HCT116 (cell line): ENCODE measurements around the gene SLC19A3. TPM values are rescaled to one million over a fixed set of nuclear protein-coding genes. Genes with fewer than 3 reads are reported as not detected.
A peak's percentile ranks its signal among the peaks of the same experiment; 100 is the strongest.

Experiments
- ATAC-seq: fragments of 200-7000 bp; cut with Tn5 transposase; 2 replicates; pipeline ENCODE4 v1.9.1; 2020; ENCODE audit warnings: mild to moderate bottlenecking, moderate library complexity
- BruUV-seq: library from RNA; stranded (reverse); fragments of 400-500 nt; replicated peaks from 2 replicates; lab custom pipeline; 2021; lab: Mats Ljungman, UMichigan
- CTCF ChIA-PET: fragments of 300-600 bp; sonication (Branson Sonifier 250); formaldehyde crosslinking; loops from one replicate; lab custom pipeline; 2021; ENCODE audit warnings: antibody characterized with exemption; lab: Charles Lee
- POLR2A ChIA-PET: fragments of 300-600, 350-600 bp; sonication (Branson Sonifier 250); formaldehyde crosslinking; loops from one replicate; lab custom pipeline; 2021; ENCODE audit warnings: antibody characterized with exemption; lab: Charles Lee
- RAD21 ChIA-PET, 2 experiments: fragments of 300-600 bp; sonication (Branson Sonifier 250); formaldehyde crosslinking; loops; one replicate each; lab custom pipeline; 2023; ENCODE audit warnings: low total read pairs in 2 of 2; ENCODE audit not compliant: uncharacterized antibody in 2 of 2, unreplicated experiment in 2 of 2, low non-redundant PET in 1 of 2; lab: Charles Lee
- DNase-seq: peaks from one replicate; pipeline ENCODE4 v3.0.0-alpha.2; 2010; ENCODE audit warnings: low read depth, low spot score
- H2AFZ ChIP-seq: fragments of 200-600 bp; shearing (Covaris generic), sonication (generic); 2 replicates; pipeline ENCODE4 v1.6.1; 2017; ENCODE audit warnings: low read depth, mixed run types, mixed read lengths, antibody characterized with exemption, low read length; ENCODE audit not compliant: poor library complexity, severe bottlenecking
- H3K27ac ChIP-seq: 2 replicates; pipeline ENCODE4 v1.5.1; 2012; ENCODE audit warnings: low read depth, low read length
- H3K27me3 ChIP-seq: fragments of 200-600 bp; sonication (generic); 2 replicates; pipeline ENCODE4 v1.6.1; 2016; ENCODE audit warnings: mixed run types, low read length, mixed read lengths; ENCODE audit not compliant: insufficient read depth
- H3K36me3 ChIP-seq, 2 experiments: fragments of 200-500 bp in 1 of 2; fragments of 200-600 bp in 1 of 2; sonication (Bioruptor generic) in 1 of 2; sonication (generic) in 1 of 2; 2 replicates each; pipeline versions ENCODE4 v1.5.1 to v1.6.1; 2014 to 2016; ENCODE audit warnings: low read length in 2 of 2, inconsistent platforms in 1 of 2, mixed read lengths in 1 of 2, mixed run types in 1 of 2; ENCODE audit not compliant: insufficient read depth in 2 of 2, control insufficient read depth in 1 of 2
- H3K4me1 ChIP-seq, 2 experiments: fragments of 200-600 bp in 1 of 2; sonication (generic) in 1 of 2; 2 replicates each; pipeline versions ENCODE4 v1.5.1 to v1.6.1; 2012 to 2017; ENCODE audit warnings: low read length in 2 of 2, inconsistent platforms in 1 of 2, mild to moderate bottlenecking in 1 of 2, mixed read lengths in 1 of 2, mixed run types in 1 of 2, moderate library complexity in 1 of 2; ENCODE audit not compliant: insufficient read depth in 2 of 2, control insufficient read depth in 1 of 2
- H3K4me2 ChIP-seq: fragments of 200-600 bp; sonication (generic); 2 replicates; pipeline ENCODE4 v1.6.1; 2017; ENCODE audit warnings: mixed run types, low read length, mixed read lengths
- H3K4me3 ChIP-seq, 2 experiments: fragments of 200-600 bp in 1 of 2; sonication (generic) in 1 of 2; replicated peaks in 1 of 2; 2 replicates each; pipeline ENCODE4 v1.5.1; 2011 to 2016; ENCODE audit warnings: low read length in 2 of 2, control low read depth in 1 of 2, low read depth in 1 of 2, mild to moderate bottlenecking in 1 of 2, mixed read lengths in 1 of 2, mixed run types in 1 of 2
- H3K79me2 ChIP-seq: fragments of 200-600 bp; sonication (generic); 2 replicates; pipeline ENCODE4 v1.6.1; 2017; ENCODE audit warnings: mild to moderate bottlenecking, mixed run types, low read length, moderate library complexity, mixed read lengths; ENCODE audit not compliant: insufficient read depth
- H3K9ac ChIP-seq: fragments of 200-600 bp; sonication (generic); 2 replicates; pipeline ENCODE4 v1.6.1; 2016; ENCODE audit warnings: low read length, mixed read lengths
- H3K9me2 ChIP-seq: fragments of 200-600 bp; sonication (generic), shearing (Covaris generic); 2 replicates; pipeline ENCODE4 v1.6.1; 2017; ENCODE audit warnings: mixed run types, mild to moderate bottlenecking, moderate library complexity; ENCODE audit not compliant: insufficient read depth
- H3K9me3 ChIP-seq, 2 experiments: fragments of 200-500 bp in 1 of 2; fragments of 200-600 bp in 1 of 2; sonication (Bioruptor generic) in 1 of 2; sonication (generic) in 1 of 2; 2 replicates each; pipeline ENCODE4 v1.6.1; 2014 to 2017; ENCODE audit warnings: low read length in 2 of 2, mixed read lengths in 2 of 2, inconsistent platforms in 1 of 2, low read depth in 1 of 2, mild to moderate bottlenecking in 1 of 2, mixed run types in 1 of 2, moderate library complexity in 1 of 2; ENCODE audit not compliant: control insufficient read depth in 1 of 2, insufficient read depth in 1 of 2
- H4K20me1 ChIP-seq: fragments of 200-600 bp; sonication (generic), shearing (Covaris generic); 2 replicates; pipeline ENCODE4 v1.6.1; 2017; ENCODE audit warnings: mixed run types, mild to moderate bottlenecking, moderate library complexity; ENCODE audit not compliant: insufficient read depth
- CBX3 ChIP-seq: IDR thresholded peaks from 2 replicates; pipeline ENCODE4 v1.6.1; 2012; ENCODE audit warnings: low read depth
- CEBPB ChIP-seq: IDR thresholded peaks from 2 replicates; pipeline ENCODE4 v1.6.1; 2012; ENCODE audit warnings: low read depth
- EGR1 ChIP-seq: IDR thresholded peaks from 2 replicates; pipeline ENCODE4 v1.6.1; 2012; ENCODE audit warnings: low read depth
- ELF1 ChIP-seq: IDR thresholded peaks from 2 replicates; pipeline ENCODE4 v1.6.1; 2012; ENCODE audit warnings: low read depth, borderline replicate concordance
- EZH2 ChIP-seq: fragments of 200-600 bp; sonication (generic); IDR thresholded peaks from 2 replicates; pipeline ENCODE4 v1.6.1; 2017; ENCODE audit warnings: antibody characterized with exemption, mixed run types
- EZH2phosphoT487 ChIP-seq: fragments of 200-600 bp; IDR thresholded peaks from 2 replicates; pipeline ENCODE4 v1.6.1; 2018; ENCODE audit warnings: antibody characterized with exemption, borderline replicate concordance
- FOSL1 ChIP-seq: IDR thresholded peaks from 2 replicates; pipeline ENCODE4 v1.6.1; 2012; ENCODE audit warnings: low read depth
- JUND ChIP-seq: IDR thresholded peaks from 2 replicates; pipeline ENCODE4 v1.6.1; 2012
- POLR2A ChIP-seq: IDR thresholded peaks from 2 replicates; pipeline ENCODE4 v1.7.0; 2011; ENCODE audit warnings: borderline replicate concordance; ENCODE audit not compliant: insufficient read depth, insufficient read length; ENCODE audit errors: extremely low read depth
- POLR2AphosphoS5 ChIP-seq: IDR thresholded peaks from 2 replicates; pipeline ENCODE4 v1.6.1; 2011; ENCODE audit warnings: mild to moderate bottlenecking, low read depth, low read length, moderate library complexity
- RAD21 ChIP-seq: IDR thresholded peaks from 2 replicates; pipeline ENCODE4 v1.6.1; 2012; ENCODE audit warnings: low read depth, mild to moderate bottlenecking
- SIN3A ChIP-seq: IDR thresholded peaks from 2 replicates; pipeline ENCODE4 v1.6.1; 2012; ENCODE audit warnings: low read depth
- SP1 ChIP-seq: IDR thresholded peaks from 2 replicates; pipeline ENCODE4 v1.6.1; 2012; ENCODE audit warnings: low read depth
- SRF ChIP-seq: IDR thresholded peaks from 2 replicates; pipeline ENCODE4 v1.6.1; 2012; ENCODE audit warnings: low read depth
- TCF7L2 ChIP-seq: IDR thresholded peaks from 2 replicates; pipeline ENCODE4 v1.7.0; 2011; ENCODE audit warnings: borderline replicate concordance, inconsistent platforms; ENCODE audit not compliant: insufficient read depth, insufficient read length; ENCODE audit errors: extremely low read depth
- YY1 ChIP-seq: IDR thresholded peaks from 2 replicates; pipeline ENCODE4 v1.6.1; 2011; ENCODE audit warnings: low read length, low read depth, moderate library complexity, mild to moderate bottlenecking; ENCODE audit not compliant: insufficient replicate concordance; ENCODE audit errors: extremely low read depth
- ZFX ChIP-seq: fragments of 450-650 bp; IDR thresholded peaks from 2 replicates; pipeline ENCODE4 v1.6.1; 2017
- ZNF274 ChIP-seq: fragments of 200-500 bp; sonication (Bioruptor generic); IDR thresholded peaks from 2 replicates; pipeline ENCODE4 v1.6.1; 2014; ENCODE audit warnings: mild to moderate bottlenecking, low read depth, low read length, inconsistent platforms
- intact Hi-C: fragments of 100-400 bp; cut with micrococcal nuclease; formaldehyde crosslinking; loops from 2 replicates; pipeline ENCODE4 v1.10.0; 2022
- total RNA-seq: library from RNA; stranded (reverse); gene quantifications from one replicate; pipeline ENCODE4 v1.2.1, GENCODE V29; 2021; ENCODE audit not compliant: unreplicated experiment
- TF ChIP-seq, protein P1 (sequence below): IDR thresholded peaks from 2 replicates; pipeline ENCODE4 v1.6.1; 2011; ENCODE audit warnings: mild to moderate bottlenecking, low read length, moderate library complexity; ENCODE audit not compliant: insufficient replicate concordance; ENCODE audit errors: extremely low read depth
- TF ChIP-seq, protein P2 (sequence below), 3 experiments: fragments of 200-600 bp in 1 of 3; sonication (generic) in 1 of 3; IDR thresholded peaks in 2 of 3; conservative IDR thresholded peaks in 1 of 3; 2 replicates each; pipeline ENCODE4 v1.5.1; 2012 to 2017; ENCODE audit warnings: low read depth in 2 of 3, low read length in 2 of 3, antibody characterized with exemption in 1 of 3, borderline replicate concordance in 1 of 3, control low read depth in 1 of 3, mild to moderate bottlenecking in 1 of 3, mixed read lengths in 1 of 3, mixed run types in 1 of 3, moderate library complexity in 1 of 3; ENCODE audit not compliant: insufficient read depth in 1 of 3
- TF ChIP-seq, protein P3 (sequence below): IDR thresholded peaks from 2 replicates; pipeline ENCODE4 v1.6.1; 2012; ENCODE audit warnings: low read depth
- TF ChIP-seq, protein P4 (sequence below): IDR thresholded peaks from 2 replicates; pipeline ENCODE4 v1.6.1; 2012

Gene SLC19A3
- total RNA-seq, 1 experiment from 2014 or later, result not detected

GRCh38 chr2:227748079-227748478 is 30.3 kb upstream of the SLC19A3 start:
- H3K36me3 ChIP-seq, result no peaks in the 10 kb centered on the region
- H3K27ac ChIP-seq, result no peak overlapping the region
- H3K4me1 ChIP-seq, result no peaks in the 10 kb centered on the region
- no peaks in the 10 kb centered on the region for H3K27me3 ChIP-seq
- peak overlapping the region; percentile 53 for H2AFZ ChIP-seq
- H3K4me3 ChIP-seq, result no peak overlapping the region
- ATAC-seq (peak; percentile 98), DNase-seq (peak; percentile 54)
- H3K9me2 ChIP-seq, result no peaks in the 10 kb centered on the region
- H3K79me2 ChIP-seq, result no peaks in the 10 kb centered on the region
- ChIA-PET POLR2A (no interaction called here), RAD21 (no interaction called here), CTCF (no interaction called here)
- H3K4me2 ChIP-seq, result no peak overlapping the region
- no peaks in the 10 kb centered on the region for H4K20me1 ChIP-seq
- H3K9me3 ChIP-seq, result no peaks in the 10 kb centered on the region
- no TSS peak for BruUV-seq
- no peak overlapping the region for H3K9ac ChIP-seq
- intact Hi-C loops, result loop anchor here (5.0 to 10.0 kb wide), 2 partner anchors 91 to 137 kb away; no protein-coding TSS in a partner anchor
- TF ChIP-seq YY1, result no peak
- TF ChIP-seq, protein P1, sequence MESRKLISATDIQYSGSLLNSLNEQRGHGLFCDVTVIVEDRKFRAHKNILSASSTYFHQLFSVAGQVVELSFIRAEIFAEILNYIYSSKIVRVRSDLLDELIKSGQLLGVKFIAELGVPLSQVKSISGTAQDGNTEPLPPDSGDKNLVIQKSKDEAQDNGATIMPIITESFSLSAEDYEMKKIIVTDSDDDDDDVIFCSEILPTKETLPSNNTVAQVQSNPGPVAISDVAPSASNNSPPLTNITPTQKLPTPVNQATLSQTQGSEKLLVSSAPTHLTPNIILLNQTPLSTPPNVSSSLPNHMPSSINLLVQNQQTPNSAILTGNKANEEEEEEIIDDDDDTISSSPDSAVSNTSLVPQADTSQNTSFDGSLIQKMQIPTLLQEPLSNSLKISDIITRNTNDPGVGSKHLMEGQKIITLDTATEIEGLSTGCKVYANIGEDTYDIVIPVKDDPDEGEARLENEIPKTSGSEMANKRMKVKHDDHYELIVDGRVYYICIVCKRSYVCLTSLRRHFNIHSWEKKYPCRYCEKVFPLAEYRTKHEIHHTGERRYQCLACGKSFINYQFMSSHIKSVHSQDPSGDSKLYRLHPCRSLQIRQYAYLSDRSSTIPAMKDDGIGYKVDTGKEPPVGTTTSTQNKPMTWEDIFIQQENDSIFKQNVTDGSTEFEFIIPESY, result no peak
- TF ChIP-seq EZH2, result no peak
- no peak for TF ChIP-seq SRF
- TF ChIP-seq POLR2A, result no peak
- no peak for TF ChIP-seq POLR2AphosphoS5
- TF ChIP-seq EGR1, result no peak
- TF ChIP-seq CEBPB, result no peak
- TF ChIP-seq TCF7L2, result no peak
- no peak for TF ChIP-seq SIN3A
- no peak for TF ChIP-seq ELF1
- TF ChIP-seq, protein P2, sequence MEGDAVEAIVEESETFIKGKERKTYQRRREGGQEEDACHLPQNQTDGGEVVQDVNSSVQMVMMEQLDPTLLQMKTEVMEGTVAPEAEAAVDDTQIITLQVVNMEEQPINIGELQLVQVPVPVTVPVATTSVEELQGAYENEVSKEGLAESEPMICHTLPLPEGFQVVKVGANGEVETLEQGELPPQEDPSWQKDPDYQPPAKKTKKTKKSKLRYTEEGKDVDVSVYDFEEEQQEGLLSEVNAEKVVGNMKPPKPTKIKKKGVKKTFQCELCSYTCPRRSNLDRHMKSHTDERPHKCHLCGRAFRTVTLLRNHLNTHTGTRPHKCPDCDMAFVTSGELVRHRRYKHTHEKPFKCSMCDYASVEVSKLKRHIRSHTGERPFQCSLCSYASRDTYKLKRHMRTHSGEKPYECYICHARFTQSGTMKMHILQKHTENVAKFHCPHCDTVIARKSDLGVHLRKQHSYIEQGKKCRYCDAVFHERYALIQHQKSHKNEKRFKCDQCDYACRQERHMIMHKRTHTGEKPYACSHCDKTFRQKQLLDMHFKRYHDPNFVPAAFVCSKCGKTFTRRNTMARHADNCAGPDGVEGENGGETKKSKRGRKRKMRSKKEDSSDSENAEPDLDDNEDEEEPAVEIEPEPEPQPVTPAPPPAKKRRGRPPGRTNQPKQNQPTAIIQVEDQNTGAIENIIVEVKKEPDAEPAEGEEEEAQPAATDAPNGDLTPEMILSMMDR (IDR thresholded peaks at IDR 0.05 in 2 of 3, conservative IDR thresholded peaks at IDR 0.05 in 1 of 3; ENCODE audit: borderline replicate concordance in 1 of 3, insufficient read depth in 1 of 3, low read depth in 2 of 3, low read length in 2 of 3), result peak; percentile 54 to 94 (median 90); a peak in 5 of 6 replicates
- TF ChIP-seq RAD21, result peak; percentile 67
- TF ChIP-seq ZNF274, result no peak
- TF ChIP-seq, protein P3, sequence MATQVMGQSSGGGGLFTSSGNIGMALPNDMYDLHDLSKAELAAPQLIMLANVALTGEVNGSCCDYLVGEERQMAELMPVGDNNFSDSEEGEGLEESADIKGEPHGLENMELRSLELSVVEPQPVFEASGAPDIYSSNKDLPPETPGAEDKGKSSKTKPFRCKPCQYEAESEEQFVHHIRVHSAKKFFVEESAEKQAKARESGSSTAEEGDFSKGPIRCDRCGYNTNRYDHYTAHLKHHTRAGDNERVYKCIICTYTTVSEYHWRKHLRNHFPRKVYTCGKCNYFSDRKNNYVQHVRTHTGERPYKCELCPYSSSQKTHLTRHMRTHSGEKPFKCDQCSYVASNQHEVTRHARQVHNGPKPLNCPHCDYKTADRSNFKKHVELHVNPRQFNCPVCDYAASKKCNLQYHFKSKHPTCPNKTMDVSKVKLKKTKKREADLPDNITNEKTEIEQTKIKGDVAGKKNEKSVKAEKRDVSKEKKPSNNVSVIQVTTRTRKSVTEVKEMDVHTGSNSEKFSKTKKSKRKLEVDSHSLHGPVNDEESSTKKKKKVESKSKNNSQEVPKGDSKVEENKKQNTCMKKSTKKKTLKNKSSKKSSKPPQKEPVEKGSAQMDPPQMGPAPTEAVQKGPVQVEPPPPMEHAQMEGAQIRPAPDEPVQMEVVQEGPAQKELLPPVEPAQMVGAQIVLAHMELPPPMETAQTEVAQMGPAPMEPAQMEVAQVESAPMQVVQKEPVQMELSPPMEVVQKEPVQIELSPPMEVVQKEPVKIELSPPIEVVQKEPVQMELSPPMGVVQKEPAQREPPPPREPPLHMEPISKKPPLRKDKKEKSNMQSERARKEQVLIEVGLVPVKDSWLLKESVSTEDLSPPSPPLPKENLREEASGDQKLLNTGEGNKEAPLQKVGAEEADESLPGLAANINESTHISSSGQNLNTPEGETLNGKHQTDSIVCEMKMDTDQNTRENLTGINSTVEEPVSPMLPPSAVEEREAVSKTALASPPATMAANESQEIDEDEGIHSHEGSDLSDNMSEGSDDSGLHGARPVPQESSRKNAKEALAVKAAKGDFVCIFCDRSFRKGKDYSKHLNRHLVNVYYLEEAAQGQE, result no peak
- TF ChIP-seq FOSL1, result no peak
- peak; percentile 75; the same call in 1 of the 2 replicates for TF ChIP-seq CBX3
- TF ChIP-seq ZFX, result no peak
- TF ChIP-seq, protein P4, sequence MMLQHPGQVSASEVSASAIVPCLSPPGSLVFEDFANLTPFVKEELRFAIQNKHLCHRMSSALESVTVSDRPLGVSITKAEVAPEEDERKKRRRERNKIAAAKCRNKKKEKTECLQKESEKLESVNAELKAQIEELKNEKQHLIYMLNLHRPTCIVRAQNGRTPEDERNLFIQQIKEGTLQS, result no peak
- no peak for TF ChIP-seq JUND
- TF ChIP-seq SP1, result no peak
- no peak for TF ChIP-seq EZH2phosphoT487
